ENCODE data around the gene NRXN3. TPM values are rescaled to one million over a fixed set of nuclear protein-coding genes. Genes with fewer than 3 reads are reported as not detected.

Gene NRXN3
- total RNA-seq, 5 donors from 2014 or later (not counting 1 experiment from before 2014, with no cell fraction given): not detected

DNA sequence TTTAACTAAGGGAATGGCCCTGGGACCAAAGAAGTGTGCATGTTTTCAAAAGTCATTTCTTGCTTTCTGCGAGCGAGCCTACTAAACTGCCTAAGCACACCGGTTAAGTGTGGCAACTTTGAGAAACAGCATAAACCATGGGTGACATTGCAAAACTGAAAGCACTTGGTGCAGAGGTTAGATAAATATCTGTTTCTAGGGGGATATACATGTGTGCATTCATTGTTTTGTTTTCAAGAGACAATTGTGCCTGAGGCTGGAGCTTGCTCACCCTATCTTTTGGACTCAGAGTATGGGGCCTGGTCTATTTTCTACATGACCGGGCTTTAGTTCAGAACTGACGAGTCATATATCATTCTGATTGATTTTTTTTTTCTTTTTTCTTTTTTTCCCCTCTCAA, 923.4 kb downstream of the NRXN3 start:
- Histone ChIP-seq H3K27ac (ENCODE audit: low read length) (no peak overlapping the region), H3K4me3 (ENCODE audit: control insufficient read depth in 1 of 2, extremely low read depth in 1 of 2, low read length in 1 of 2) (no peak overlapping the region), H3K36me3 (ENCODE audit: control insufficient read depth in 2 of 2, extremely low read depth in 1 of 2, insufficient read depth in 1 of 2, low read length in 1 of 2) (no peaks in the 10 kb centered on the region), H3K4me1 (ENCODE audit: control insufficient read depth in 1 of 2, extremely low read depth in 1 of 2, insufficient read depth in 2 of 2, low read length in 2 of 2) (no peaks in the 10 kb centered on the region), H3K27me3 (replicated peaks in 1 of 2; ENCODE audit: control insufficient read depth in 2 of 2, extremely low read depth in 1 of 2, insufficient read depth in 2 of 2, low read length in 1 of 2) (no peaks in the 10 kb centered on the region), H3K9me3 (no peaks in the 10 kb centered on the region)
- Mint-ChIP-seq H3K27me3 (no peaks in the 10 kb centered on the region), H3K36me3 (no peaks in the 10 kb centered on the region), H3K4me3 (no peak overlapping the region), H3K9me3 (peaks cover 0 to 6% (median 4%) of the 10 kb centered on the region in 3 donors), H3K27ac (no peak overlapping the region), H3K4me1 (no peaks in the 10 kb centered on the region)
- 90% methylated on average over 2 of the region's 5 CpGs for WGBS (ENCODE audit: insufficient coverage)
- POLR2A ChIA-PET: no interaction called here
- CTCF ChIA-PET: no interaction called here
- ATAC-seq (replicated peaks in 1 of 4): no peak
- DNase-seq: no peak

- Mint-ChIP-seq H3K4me3 (no peak overlapping the region), H3K27me3 (peaks cover 0 to 3% of the 10 kb centered on the region in 2 donors), H3K36me3 (no peaks in the 10 kb centered on the region), H3K9me3 (peaks cover 0 to 6% (median 4%) of the 10 kb centered on the region in 3 donors), H3K4me1 (no peaks in the 10 kb centered on the region), H3K27ac (no peak overlapping the region)
- ATAC-seq (replicated peaks in 1 of 4) (no peak), DNase-seq (no peak)
- no CpG with 5 or more reads among the region's 2 CpGs for WGBS (ENCODE audit: insufficient coverage)
- no peaks in the 10 kb centered on the region for H3K4me1 ChIP-seq (ENCODE audit: control insufficient read depth in 1 of 2, extremely low read depth in 1 of 2, insufficient read depth in 2 of 2, low read length in 2 of 2)
- CTCF ChIA-PET: interaction anchor here in 1 of 2 donors (0.6 kb wide), 1 partner anchor 12 kb away, joined by 3 read pairs; no protein-coding TSS in a partner anchor
- no peaks in the 10 kb centered on the region for H3K9me3 ChIP-seq
- no peaks in the 10 kb centered on the region for H3K36me3 ChIP-seq (ENCODE audit: control insufficient read depth in 2 of 2, extremely low read depth in 1 of 2, insufficient read depth in 1 of 2, low read length in 1 of 2)
- no peak overlapping the region for H3K27ac ChIP-seq (ENCODE audit: low read length)
- POLR2A ChIA-PET: interaction anchor here in 1 of 2 donors (0.7 kb wide), 1 partner anchor 13 kb away, joined by 4 read pairs; no protein-coding TSS in a partner anchor
- H3K27me3 ChIP-seq (replicated peaks in 1 of 2; ENCODE audit: control insufficient read depth in 2 of 2, extremely low read depth in 1 of 2, insufficient read depth in 2 of 2, low read length in 1 of 2): no peaks in the 10 kb centered on the region
- H3K4me3 ChIP-seq (ENCODE audit: control insufficient read depth in 1 of 2, extremely low read depth in 1 of 2, low read length in 1 of 2): no peak overlapping the region
Observed at GRCh38 chr14:79094951-79095350, 924.8 kb downstream of the NRXN3 start.

DNA sequence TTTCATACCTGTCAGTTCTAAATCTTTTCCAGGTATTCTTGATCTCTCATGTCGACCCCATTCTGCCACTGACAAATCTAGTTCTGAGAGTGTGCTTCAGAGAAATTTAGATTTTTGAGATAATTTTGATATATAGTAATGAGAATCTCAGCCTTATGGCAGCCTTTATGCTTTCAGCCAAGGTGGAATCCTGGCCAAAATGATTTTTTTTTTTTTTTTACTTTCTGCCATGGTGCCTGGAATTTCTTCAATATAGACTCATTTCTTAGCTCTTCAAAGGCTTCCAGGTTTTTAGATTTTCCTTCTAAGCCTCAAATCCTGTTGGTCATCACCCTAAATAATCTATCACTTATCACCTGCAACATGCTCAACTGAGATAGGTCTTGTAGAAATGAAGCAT, 926.6 kb downstream of the NRXN3 start:
- no peak overlapping the region for H3K27ac ChIP-seq (ENCODE audit: low read length)

GRCh38 chr14:79098324-79098723, 928.2 kb downstream of the NRXN3 start:
- ChIA-PET POLR2A (no interaction called here), CTCF (no interaction called here)
- 100% methylated on average over 1 of the region's 3 CpGs for WGBS (ENCODE audit: insufficient coverage)
- Histone ChIP-seq H3K9me3 (no peaks in the 10 kb centered on the region), H3K4me3 (ENCODE audit: control insufficient read depth in 1 of 2, extremely low read depth in 1 of 2, low read length in 1 of 2) (no peak overlapping the region), H3K4me1 (ENCODE audit: control insufficient read depth in 1 of 2, extremely low read depth in 1 of 2, insufficient read depth in 2 of 2, low read length in 2 of 2) (no peaks in the 10 kb centered on the region), H3K36me3 (ENCODE audit: control insufficient read depth in 2 of 2, extremely low read depth in 1 of 2, insufficient read depth in 1 of 2, low read length in 1 of 2) (no peaks in the 10 kb centered on the region), H3K27ac (ENCODE audit: low read length) (no peak overlapping the region), H3K27me3 (replicated peaks in 1 of 2; ENCODE audit: control insufficient read depth in 2 of 2, extremely low read depth in 1 of 2, insufficient read depth in 2 of 2, low read length in 1 of 2) (no peaks in the 10 kb centered on the region)
- ATAC-seq (replicated peaks in 1 of 4) (no peak), DNase-seq (no peak)
- peaks cover 0 to 3% of the 10 kb centered on the region in 2 donors for H3K27me3 Mint-ChIP-seq
- H3K4me1 Mint-ChIP-seq: no peaks in the 10 kb centered on the region
- H3K4me3 Mint-ChIP-seq: no peak overlapping the region
- H3K9me3 Mint-ChIP-seq: peaks cover 0 to 11% (median 4%) of the 10 kb centered on the region in 3 donors
- H3K27ac Mint-ChIP-seq: no peak overlapping the region
- no peaks in the 10 kb centered on the region for H3K36me3 Mint-ChIP-seq

More for the DNA sequence above, 926.6 kb downstream of the NRXN3 start:
- H3K27ac Mint-ChIP-seq: no peak overlapping the region
- ChIA-PET POLR2A (no interaction called here), CTCF (no interaction called here)
- H3K4me3 Mint-ChIP-seq: no peak overlapping the region
- Histone ChIP-seq H3K4me3 (ENCODE audit: control insufficient read depth in 1 of 2, extremely low read depth in 1 of 2, low read length in 1 of 2) (no peak overlapping the region), H3K27me3 (replicated peaks in 1 of 2; ENCODE audit: control insufficient read depth in 2 of 2, extremely low read depth in 1 of 2, insufficient read depth in 2 of 2, low read length in 1 of 2) (no peaks in the 10 kb centered on the region), H3K36me3 (ENCODE audit: control insufficient read depth in 2 of 2, extremely low read depth in 1 of 2, insufficient read depth in 1 of 2, low read length in 1 of 2) (no peaks in the 10 kb centered on the region), H3K4me1 (ENCODE audit: control insufficient read depth in 1 of 2, extremely low read depth in 1 of 2, insufficient read depth in 2 of 2, low read length in 2 of 2) (no peaks in the 10 kb centered on the region), H3K9me3 (no peaks in the 10 kb centered on the region)
- ATAC-seq (replicated peaks in 1 of 4) (no peak), DNase-seq (no peak)
- WGBS (ENCODE audit: insufficient coverage): no CpG with 5 or more reads among the region's 1 CpG
- no peaks in the 10 kb centered on the region for H3K36me3 Mint-ChIP-seq
- H3K9me3 Mint-ChIP-seq: peaks cover 0 to 6% (median 4%) of the 10 kb centered on the region in 3 donors
- peaks cover 0 to 3% of the 10 kb centered on the region in 2 donors for H3K27me3 Mint-ChIP-seq
- H3K4me1 Mint-ChIP-seq: no peaks in the 10 kb centered on the region

DNA sequence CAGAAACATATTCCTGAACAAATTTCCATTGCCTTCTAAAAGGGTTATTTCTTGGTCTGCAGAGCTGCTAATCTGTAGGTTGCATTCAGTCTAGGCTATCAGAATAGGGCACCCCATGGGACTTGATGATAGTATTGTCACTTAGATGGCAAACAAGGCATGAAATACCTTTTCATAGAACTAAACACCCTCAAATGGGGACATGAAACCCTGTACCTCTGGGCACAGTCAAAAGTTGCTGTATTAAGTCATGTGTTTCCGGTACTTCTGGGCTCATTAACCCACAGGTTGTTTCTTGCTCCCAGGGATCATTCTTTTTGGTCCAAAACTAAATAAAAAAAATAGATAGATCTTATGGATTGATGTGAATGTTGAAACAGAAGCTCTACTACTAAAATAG, 930.4 kb downstream of the NRXN3 start:
- Histone ChIP-seq H3K36me3 (ENCODE audit: control insufficient read depth in 2 of 2, extremely low read depth in 1 of 2, insufficient read depth in 1 of 2, low read length in 1 of 2) (no peaks in the 10 kb centered on the region), H3K4me3 (ENCODE audit: control insufficient read depth in 1 of 2, extremely low read depth in 1 of 2, low read length in 1 of 2) (no peak overlapping the region), H3K27me3 (replicated peaks in 1 of 2; ENCODE audit: control insufficient read depth in 2 of 2, extremely low read depth in 1 of 2, insufficient read depth in 2 of 2, low read length in 1 of 2) (no peaks in the 10 kb centered on the region), H3K9me3 (no peaks in the 10 kb centered on the region), H3K4me1 (ENCODE audit: control insufficient read depth in 1 of 2, extremely low read depth in 1 of 2, insufficient read depth in 2 of 2, low read length in 2 of 2) (no peaks in the 10 kb centered on the region), H3K27ac (ENCODE audit: low read length) (no peak overlapping the region)
- H3K36me3 Mint-ChIP-seq: no peaks in the 10 kb centered on the region
- no CpG with 5 or more reads among the region's 1 CpG for WGBS (ENCODE audit: insufficient coverage)
- H3K27me3 Mint-ChIP-seq: peaks cover 0 to 3% of the 10 kb centered on the region in 2 donors
- ChIA-PET POLR2A (no interaction called here), CTCF (interaction anchor here in 1 of 2 donors (0.5 kb wide), 1 partner anchor 166 kb away, joined by 7 read pairs; no protein-coding TSS in a partner anchor)
- ATAC-seq (replicated peaks in 1 of 4) (no peak), DNase-seq (no peak)
- peaks cover 0 to 11% (median 4%) of the 10 kb centered on the region in 3 donors for H3K9me3 Mint-ChIP-seq
- no peak overlapping the region for H3K27ac Mint-ChIP-seq
- no peaks in the 10 kb centered on the region for H3K4me1 Mint-ChIP-seq
- H3K4me3 Mint-ChIP-seq: no peak overlapping the region

DNA sequence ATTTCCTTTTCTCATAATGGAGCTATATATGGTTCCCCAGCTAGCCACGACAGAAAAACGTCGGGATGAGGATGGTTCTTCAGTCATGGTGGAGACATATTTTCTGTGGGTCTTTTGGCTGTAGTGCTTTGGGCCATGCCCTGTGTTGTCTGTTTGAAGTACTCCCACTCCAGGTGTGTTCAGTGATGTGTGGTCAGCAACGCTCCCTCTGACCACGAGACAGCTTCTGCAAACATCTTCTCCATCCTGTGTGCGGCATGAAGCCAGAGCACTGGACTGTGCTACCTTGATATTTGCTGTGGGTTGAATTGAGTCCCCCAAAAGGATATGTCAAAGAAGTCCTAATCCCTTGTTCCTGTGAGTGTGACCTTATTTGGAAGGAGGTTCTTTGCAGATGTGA, 931.2 kb downstream of the NRXN3 start:
- H3K4me3 ChIP-seq (ENCODE audit: control insufficient read depth in 1 of 2, extremely low read depth in 1 of 2, low read length in 1 of 2): no peak overlapping the region
- no peaks in the 10 kb centered on the region for H3K4me1 Mint-ChIP-seq
- no peak overlapping the region for H3K4me3 Mint-ChIP-seq
- no peak overlapping the region for H3K27ac ChIP-seq (ENCODE audit: low read length)
- no peaks in the 10 kb centered on the region for H3K9me3 ChIP-seq
- ChIA-PET POLR2A (no interaction called here), CTCF (interaction anchor here in 1 of 2 donors (0.5 kb wide), 1 partner anchor 594 kb away, joined by 3 read pairs; no protein-coding TSS in a partner anchor)
- no peaks in the 10 kb centered on the region for H3K4me1 ChIP-seq (ENCODE audit: control insufficient read depth in 1 of 2, extremely low read depth in 1 of 2, insufficient read depth in 2 of 2, low read length in 2 of 2)
- ATAC-seq (replicated peaks in 1 of 4): no peak
- no peaks in the 10 kb centered on the region for H3K36me3 ChIP-seq (ENCODE audit: control insufficient read depth in 2 of 2, extremely low read depth in 1 of 2, insufficient read depth in 1 of 2, low read length in 1 of 2)
- no peaks in the 10 kb centered on the region for H3K36me3 Mint-ChIP-seq
- DNase-seq: no peak
- peaks cover 0 to 10% (median 4%) of the 10 kb centered on the region in 3 donors for H3K9me3 Mint-ChIP-seq
- peaks cover 0 to 3% of the 10 kb centered on the region in 2 donors for H3K27me3 Mint-ChIP-seq
- no peaks in the 10 kb centered on the region for H3K27me3 ChIP-seq (replicated peaks in 1 of 2; ENCODE audit: control insufficient read depth in 2 of 2, extremely low read depth in 1 of 2, insufficient read depth in 2 of 2, low read length in 1 of 2)
- no CpG with 5 or more reads among the region's 6 CpGs for WGBS (ENCODE audit: insufficient coverage)
- H3K27ac Mint-ChIP-seq: no peak overlapping the region

- H3K27me3 Mint-ChIP-seq: peaks cover 0 to 2% of the 10 kb centered on the region in 2 donors
- POLR2A ChIA-PET: no interaction called here
- Histone ChIP-seq H3K27ac (ENCODE audit: low read length) (no peak overlapping the region), H3K4me1 (ENCODE audit: control insufficient read depth in 1 of 2, extremely low read depth in 1 of 2, insufficient read depth in 2 of 2, low read length in 2 of 2) (no peaks in the 10 kb centered on the region), H3K36me3 (ENCODE audit: control insufficient read depth in 2 of 2, extremely low read depth in 1 of 2, insufficient read depth in 1 of 2, low read length in 1 of 2) (no peaks in the 10 kb centered on the region), H3K9me3 (no peaks in the 10 kb centered on the region), H3K27me3 (replicated peaks in 1 of 2; ENCODE audit: control insufficient read depth in 2 of 2, extremely low read depth in 1 of 2, insufficient read depth in 2 of 2, low read length in 1 of 2) (no peaks in the 10 kb centered on the region), H3K4me3 (ENCODE audit: control insufficient read depth in 1 of 2, extremely low read depth in 1 of 2, low read length in 1 of 2) (no peak overlapping the region)
- H3K36me3 Mint-ChIP-seq: no peaks in the 10 kb centered on the region
- no peak for DNase-seq
- H3K27ac Mint-ChIP-seq: no peak overlapping the region
- H3K4me1 Mint-ChIP-seq: no peaks in the 10 kb centered on the region
- H3K9me3 Mint-ChIP-seq: peaks cover 0 to 5% (median 0%) of the 10 kb centered on the region in 3 donors
- CTCF ChIA-PET: no interaction called here
- WGBS (ENCODE audit: insufficient coverage): 80% methylated on average over 1 of the region's 2 CpGs
- no peak for ATAC-seq (replicated peaks in 1 of 4)
- H3K4me3 Mint-ChIP-seq: no peak overlapping the region
Observed at GRCh38 chr14:79103764-79104163, 933.6 kb downstream of the NRXN3 start.
